HG02678 (cell line): ENCODE data around the gene GPR107.

Source experiments
- ATAC-seq: cut with Tn5 transposase; IDR thresholded peaks from one replicate; pipeline ENCODE4 v1.9.1; 2021; ENCODE audit warnings: mild to moderate bottlenecking, moderate library complexity; ENCODE audit not compliant: unreplicated experiment

Gene GPR107

DNA sequence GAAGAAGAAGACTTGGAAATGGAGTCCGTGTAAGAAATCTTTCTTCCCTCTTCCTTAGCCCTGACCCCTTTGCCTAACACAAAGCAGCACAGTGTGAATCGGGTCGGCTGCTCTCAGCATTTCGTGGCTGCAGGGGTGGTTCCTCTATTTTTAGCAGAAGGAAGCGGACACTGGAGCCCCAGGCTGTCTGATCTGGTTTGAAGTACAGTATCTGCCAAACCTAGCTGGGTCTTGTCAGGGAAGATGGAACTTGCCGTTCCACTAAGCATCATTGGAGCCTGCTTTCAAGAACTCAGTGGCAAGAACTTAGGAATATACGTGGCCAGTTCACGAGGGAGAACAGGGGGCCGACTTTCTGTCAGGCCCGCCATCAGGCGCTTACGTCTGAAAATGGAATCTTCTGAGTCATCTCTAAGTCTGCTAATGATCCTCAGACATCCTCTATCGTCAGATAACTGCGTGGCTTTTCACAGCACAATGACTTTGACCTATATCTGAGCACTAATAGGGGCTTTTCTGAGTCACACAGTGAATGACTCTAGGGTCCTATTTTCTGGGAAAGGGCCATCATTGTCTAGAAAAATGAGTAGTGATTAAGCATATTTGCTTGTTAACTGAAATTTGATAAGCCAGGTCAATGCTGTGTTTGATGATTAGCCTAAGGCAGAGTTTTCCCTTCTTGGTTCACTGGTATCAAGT, 75.2 kb downstream of the GPR107 start:
- ATAC-seq = peak; percentile 65

GRCh38 chr9:130129432-130130061, 75.8 kb downstream of the GPR107 start:
- no peak for ATAC-seq

DNA sequence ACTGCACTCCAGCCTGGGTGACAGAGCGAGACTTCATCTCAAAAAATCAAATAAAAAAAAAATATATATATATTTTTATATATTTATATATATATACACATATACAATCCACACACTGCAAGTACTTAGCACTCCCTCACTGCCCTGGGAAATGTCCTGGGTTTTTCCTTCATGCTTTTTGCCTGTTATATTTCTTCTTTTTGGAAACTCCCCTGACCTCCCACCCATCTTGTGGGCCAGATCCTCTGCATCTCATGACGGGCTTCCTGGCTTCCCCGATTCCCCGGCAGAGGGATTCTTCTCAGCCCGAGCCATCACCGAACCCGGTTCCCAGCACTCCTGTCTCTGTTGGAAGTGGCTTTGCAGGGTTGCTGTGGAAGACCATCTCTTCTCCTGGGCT, 79.0 kb downstream of the GPR107 start:
- ATAC-seq = no peak

GRCh38 chr9:130137081-130137640, 83.5 kb downstream of the GPR107 start:
- no peak for ATAC-seq

DNA sequence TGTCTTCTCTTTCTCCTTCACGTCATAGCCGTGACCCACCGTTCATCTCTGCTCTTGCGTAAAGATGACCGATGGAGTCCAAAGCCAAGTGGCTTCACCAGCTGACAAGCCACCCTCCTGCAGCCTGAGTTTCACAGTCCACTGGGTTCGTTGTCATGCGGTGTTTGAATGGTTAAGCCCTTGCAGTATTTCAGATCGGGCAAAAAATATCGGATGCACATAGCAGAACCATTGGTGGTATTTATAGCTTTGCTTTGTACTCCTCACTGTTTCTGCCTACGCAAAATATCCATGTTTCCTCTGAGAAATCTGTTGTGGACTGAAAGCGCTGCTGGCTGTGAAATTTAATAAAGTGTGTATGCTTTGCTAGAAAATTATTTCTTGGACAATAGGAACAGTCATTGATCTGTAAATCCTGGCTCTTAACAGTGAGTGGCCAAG, 84.0 kb downstream of the GPR107 start:
- ATAC-seq = no peak

DNA sequence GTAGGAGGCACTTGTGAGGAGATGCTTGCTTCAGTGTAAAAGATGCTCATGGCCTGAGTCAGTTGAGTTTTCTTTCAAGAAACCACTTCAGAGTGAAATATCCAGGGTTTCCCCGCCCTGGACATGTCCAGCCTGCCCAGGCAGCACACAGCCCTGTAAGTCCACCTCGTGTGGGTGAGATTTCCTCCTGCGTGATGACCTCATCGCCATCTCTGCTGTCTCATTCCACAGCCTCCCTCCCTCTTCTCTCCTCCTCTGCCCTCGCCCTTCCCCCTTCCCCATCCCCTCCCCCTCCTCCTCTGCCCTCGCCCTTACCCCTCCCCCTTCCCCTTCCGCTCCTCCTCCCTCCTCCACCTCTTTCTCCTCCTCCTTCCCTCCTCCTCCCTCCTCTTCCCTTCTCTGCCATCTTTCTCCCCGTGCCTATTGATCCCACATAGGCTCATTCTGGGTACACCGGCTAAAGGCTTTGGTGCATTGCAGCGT, 84.5 kb downstream of the GPR107 start:
- no peak for ATAC-seq

DNA sequence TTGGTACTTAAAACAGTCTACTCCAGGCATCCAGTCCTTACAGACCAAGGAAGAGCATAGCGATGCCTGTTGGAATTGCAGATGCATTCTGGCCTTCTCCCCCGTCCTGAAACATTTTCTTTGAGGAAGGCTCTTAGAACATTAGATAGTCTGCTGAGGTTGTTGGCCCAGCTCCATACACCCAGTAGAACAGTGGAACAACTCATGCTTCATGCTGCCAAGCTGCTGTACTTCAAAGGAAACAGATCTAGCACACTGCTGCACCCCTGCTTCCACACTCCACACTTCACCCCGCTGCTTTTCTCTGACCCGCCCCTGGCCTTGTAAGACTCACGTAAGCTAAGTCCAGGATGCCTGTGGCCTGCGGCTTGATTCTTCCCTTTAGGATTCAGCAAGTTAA, 85.1 kb downstream of the GPR107 start:
- no peak for ATAC-seq

- ATAC-seq = no peak
Measured at GRCh38 chr9:130139251-130139650, 85.5 kb downstream of the GPR107 start.

DNA sequence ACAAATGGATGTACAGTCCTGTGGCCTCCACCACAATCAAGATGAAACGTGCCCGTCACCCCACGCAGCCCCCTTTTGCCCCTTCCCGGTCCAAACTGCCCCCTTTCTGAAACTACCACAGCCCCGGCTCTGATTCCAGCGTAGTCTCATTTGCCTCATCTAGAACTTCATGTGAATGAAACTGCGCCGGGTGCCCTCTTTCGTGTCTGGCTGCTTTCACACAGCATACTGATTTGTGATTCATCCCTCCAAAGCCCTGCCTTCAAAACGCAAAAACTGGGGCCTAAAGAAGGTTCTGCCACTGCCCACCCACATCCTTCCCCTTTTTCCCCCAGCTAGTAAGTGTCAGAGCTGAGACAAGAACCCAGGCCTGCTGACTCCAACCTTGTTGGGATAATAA, 87.0 kb downstream of the GPR107 start:
- no peak for ATAC-seq

DNA sequence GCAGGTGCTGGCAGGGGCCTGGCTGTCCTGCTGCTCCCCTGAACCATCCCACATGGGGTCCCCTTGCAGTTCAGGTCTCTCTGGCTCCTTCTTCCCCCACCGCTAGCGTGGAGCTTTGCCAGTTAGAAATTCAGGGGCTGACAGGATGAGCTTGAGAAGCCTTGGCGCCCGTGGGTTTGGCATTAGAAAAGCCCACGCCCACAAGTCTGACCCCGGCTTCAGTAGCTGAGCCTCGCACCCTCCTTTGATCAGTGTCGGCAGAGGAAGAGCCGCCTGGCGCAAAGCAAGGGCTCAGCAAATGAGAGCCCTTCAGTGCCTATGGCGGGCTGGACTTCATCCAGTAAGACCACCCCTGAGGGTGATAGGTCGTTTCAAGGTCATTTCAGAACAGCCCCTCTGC, 88.3 kb downstream of the GPR107 start:
- no peak for ATAC-seq

DNA sequence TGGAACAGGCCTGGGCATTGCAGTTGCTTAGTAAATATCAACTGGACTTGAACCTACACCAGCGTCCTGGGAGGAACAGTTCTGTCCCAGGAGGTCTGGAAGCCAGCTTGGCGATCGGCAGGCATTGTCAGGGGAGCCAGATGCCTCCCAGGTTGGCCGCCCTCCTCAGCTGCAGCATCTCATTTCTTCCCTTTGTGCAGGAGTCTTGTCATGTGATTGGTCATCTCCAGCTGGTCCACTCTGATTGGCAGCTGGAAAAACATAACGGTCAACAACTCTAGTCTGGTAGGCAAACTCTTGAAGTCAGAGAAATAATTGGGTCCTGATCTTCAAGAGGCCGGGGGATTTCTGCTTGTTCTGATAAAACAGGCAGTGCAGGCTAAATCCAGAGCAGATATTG, 88.9 kb downstream of the GPR107 start:
- no peak for ATAC-seq

DNA sequence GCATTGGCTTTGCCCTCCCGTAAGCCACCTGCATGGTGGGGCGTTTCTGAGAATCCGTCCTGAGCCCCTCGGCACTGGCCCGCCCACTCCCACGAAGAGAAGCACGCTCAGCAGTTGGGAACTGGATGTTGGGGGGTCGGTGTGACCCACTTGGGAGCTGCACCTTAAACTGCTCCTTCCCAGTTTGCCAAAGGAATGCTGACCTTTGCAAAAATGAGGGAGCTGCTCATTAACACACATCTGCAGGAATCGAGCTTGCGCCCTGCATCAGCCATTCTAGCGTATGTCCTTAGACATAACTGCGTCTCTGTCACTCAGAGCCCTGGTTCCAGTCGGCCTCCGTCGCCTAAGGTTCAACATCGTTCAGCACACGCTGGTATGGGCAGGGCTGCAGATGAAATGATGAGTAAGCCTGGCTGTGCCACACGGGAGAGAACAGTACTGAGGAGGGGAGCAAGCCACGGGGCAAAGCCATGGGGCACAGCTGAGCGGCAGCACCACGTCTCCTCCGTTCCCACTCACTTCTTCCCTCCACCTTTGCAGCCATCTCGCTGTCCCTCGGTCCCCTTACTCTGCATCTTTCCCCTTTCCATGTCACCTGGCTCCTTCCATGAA, 89.7 kb downstream of the GPR107 start:
- ATAC-seq = no peak

GRCh38 chr9:130143958-130144366, 90.3 kb downstream of the GPR107 start:
- ATAC-seq = no peak

GRCh38 chr9:130144703-130145102, 91.0 kb downstream of the GPR107 start:
- ATAC-seq = no peak

- no peak for ATAC-seq
Measured at GRCh38 chr9:130145658-130146057, 92.0 kb downstream of the GPR107 start.

GRCh38 chr9:130147198-130147597, 93.5 kb downstream of the GPR107 start:
- ATAC-seq = no peak

GRCh38 chr9:130147910-130148309, 94.2 kb downstream of the GPR107 start:
- no peak for ATAC-seq

DNA sequence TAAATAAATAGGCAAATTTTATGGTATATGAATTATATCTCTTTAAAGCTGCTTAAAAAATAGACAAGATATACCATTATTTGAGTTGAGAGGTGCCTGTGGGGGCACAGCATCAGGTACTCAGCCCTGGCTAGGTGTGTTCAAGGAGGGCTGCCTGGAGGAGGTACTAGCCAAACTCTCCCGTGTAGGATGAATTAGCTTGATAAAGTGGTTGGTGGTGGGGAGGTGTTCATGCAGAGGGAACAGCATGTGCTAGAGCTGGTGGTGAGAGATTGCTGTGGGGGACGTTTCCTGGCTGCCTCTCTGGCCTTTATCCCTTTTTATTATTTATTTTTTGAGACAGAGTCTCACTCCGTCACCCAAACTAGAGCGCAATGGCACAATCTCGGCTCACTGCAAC, 95.3 kb downstream of the GPR107 start:
- ATAC-seq = no peak

- no peak for ATAC-seq
Measured at GRCh38 chr9:130149654-130150286, 96.1 kb downstream of the GPR107 start.

- ATAC-seq = no peak
Measured at GRCh38 chr9:130150779-130151382, 97.2 kb downstream of the GPR107 start.

GRCh38 chr9:130154816-130155215, 101.1 kb downstream of the GPR107 start:
- ATAC-seq = no peak
